WI38 (cell line): Measurements from ENCODE around the gene LY6G6C.

Source experiments
- H3K4me3 ChIP-seq: 2 replicates; pipeline ENCODE4 v1.5.1; 2011; ENCODE audit warnings: low read depth, mild to moderate bottlenecking, control low read depth, low read length
- CTCF ChIP-seq: IDR thresholded peaks from 2 replicates; pipeline ENCODE4 v1.5.1; 2012; ENCODE audit warnings: low read depth, mild to moderate bottlenecking, control low read depth, low read length

The LY6G6C gene

GRCh38 chr6:31723980-31724691 is 2.6 kb upstream of the LY6G6C start:
- no peak overlapping the region for H3K4me3 ChIP-seq
- no peak for TF ChIP-seq CTCF

DNA sequence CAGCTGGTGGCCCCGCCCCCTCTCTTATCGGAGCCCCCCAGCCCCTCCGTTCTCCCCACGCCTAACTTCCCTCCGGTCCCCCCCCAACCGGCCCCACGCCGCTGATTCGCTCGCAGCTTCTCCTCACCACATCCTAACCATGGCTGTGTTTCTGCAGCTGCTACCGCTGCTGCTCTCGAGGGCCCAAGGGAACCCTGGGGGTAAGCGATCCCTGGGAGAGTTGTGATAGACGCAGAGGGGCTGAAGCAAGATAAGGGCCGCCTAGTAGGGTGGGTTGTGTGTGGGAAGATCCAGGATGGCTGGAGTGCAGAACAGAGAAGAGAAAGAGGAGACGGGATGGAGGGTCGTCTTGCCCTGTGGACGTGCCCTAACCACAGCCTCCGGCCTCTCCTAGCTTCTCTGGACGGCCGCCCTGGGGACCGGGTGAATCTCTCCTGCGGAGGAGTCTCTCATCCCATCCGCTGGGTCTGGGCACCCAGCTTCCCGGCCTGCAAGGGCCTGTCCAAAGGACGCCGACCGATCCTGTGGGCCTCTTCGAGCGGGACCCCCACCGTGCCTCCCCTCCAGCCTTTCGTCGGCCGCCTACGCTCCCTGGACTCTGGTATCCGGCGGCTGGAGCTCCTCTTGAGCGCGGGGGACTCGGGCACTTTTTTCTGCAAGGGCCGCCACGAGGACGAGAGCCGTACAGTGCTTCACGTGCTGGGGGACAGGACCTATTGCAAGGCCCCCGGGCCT is 1.9 kb upstream of the LY6G6C start, which contains the start of gene MPIG6B:
MPIG6B (plus strand) TSS at position 129 of the 735 bp plus-strand sequence; CDS start at position 140, 11 bp downstream.
- no peak for TF ChIP-seq CTCF

DNA sequence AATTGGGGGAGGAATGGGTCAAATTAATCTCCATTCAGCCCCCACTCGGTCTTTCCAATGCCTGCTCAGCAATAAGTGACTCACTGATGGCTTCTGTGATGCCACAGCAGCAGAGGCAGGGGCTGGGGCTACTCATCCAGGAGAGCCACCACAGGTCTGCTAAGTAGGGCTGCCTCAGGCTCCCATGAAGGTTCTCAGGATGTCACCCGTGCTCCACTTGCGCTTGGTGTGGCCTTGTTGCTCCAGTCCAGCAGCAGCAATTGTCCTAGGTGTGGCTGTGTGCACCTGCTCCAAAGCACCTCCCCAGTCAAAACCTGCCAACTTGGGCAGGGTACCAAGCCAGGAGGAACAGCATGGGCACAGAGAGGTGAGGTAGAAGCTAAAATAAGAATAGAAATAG is 627 bp upstream of the LY6G6C start:
- no peak for TF ChIP-seq CTCF
- H3K4me3 ChIP-seq: no peak overlapping the region

More for the DNA sequence above, 1.9 kb upstream of the LY6G6C start, which contains the start of gene MPIG6B:
- H3K4me3 ChIP-seq: no peak within 1 kb of the TSS

DNA sequence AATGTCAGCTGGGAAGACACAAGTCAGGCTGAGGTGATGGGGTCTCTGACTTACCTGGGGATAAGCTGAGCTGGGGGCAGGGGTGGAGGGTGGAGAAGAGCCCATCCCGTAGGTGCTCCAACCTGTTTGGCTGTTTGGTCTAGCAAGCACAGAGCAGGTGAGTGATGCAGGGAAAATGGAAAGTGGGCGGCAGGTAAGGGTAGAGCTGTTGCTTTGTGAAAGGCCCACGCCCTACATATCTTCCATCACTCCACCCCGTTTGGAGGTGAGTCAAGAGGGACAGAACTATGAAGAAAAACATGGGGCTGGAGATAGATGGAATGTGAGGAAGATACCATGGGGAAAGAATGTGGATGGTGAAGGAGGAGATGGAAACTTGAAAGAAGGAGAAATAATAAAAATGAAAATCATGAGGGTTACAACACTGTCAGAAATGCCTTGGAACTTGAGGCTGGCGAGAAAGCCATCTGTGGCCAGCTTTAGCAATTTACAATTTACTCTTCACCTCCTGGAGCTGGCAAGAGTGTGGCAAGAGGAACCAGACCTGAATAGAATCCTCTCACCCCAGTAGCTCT is 1.3 kb downstream of the LY6G6C start:
- no peak for TF ChIP-seq CTCF
- H3K4me3 ChIP-seq: no peak overlapping the region

DNA sequence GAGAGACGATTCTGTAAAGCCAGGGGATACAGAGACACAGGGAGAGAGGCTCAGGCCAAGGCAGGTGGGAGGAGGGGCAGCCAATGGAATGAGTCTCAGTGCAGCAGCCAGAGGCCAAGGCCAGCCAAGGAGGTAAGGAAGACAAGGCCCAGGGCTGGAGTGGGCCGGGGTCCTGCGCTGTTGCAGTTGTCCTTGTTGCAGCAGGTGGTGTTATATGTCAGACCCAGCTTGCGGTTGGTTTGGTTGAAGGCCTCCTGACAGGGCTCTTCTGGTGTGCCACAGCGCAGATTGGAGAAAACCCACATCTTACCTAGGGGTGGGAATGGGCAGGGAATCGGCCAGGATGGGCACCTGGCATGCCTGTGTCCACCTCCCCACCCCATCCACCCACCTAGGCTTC is 2.5 kb downstream of the LY6G6C start:
- H3K4me3 ChIP-seq: no peak overlapping the region
- TF ChIP-seq CTCF: no peak

GRCh38 chr6:31718265-31718664 is 3.3 kb downstream of the LY6G6C start:
- no peak for TF ChIP-seq CTCF
- no peak overlapping the region for H3K4me3 ChIP-seq
